H9 (cell line): ENCODE data around the gene FOXO6. TPM values are rescaled to one million over a fixed set of nuclear protein-coding genes. Genes with fewer than 3 reads are reported as not detected.

Source experiments
- DNase-seq: peaks from one replicate; pipeline ENCODE4 v3.0.0-alpha.2; 2017
- H2AFZ ChIP-seq: one replicate; pipeline ENCODE4 v1.6.1; 2013; ENCODE audit warnings: mild to moderate bottlenecking, low read length, control low read depth, moderate library complexity
- H2AK5ac ChIP-seq: 2 replicates; pipeline ENCODE4 v1.6.1; 2013; ENCODE audit warnings: low read length, control low read depth, mixed read lengths; ENCODE audit not compliant: insufficient read length
- H2BK120ac ChIP-seq: one replicate; pipeline ENCODE4 v1.6.1; 2013; ENCODE audit warnings: low read depth, mild to moderate bottlenecking, low read length, control low read depth, inconsistent platforms; ENCODE audit not compliant: poor library complexity, severe bottlenecking
- H2BK12ac ChIP-seq: 2 replicates; pipeline ENCODE4 v1.6.1; 2013; ENCODE audit warnings: low read length, control low read depth, mixed read lengths, low read depth; ENCODE audit not compliant: insufficient read length
- H2BK15ac ChIP-seq: 2 replicates; pipeline ENCODE4 v1.6.1; 2013; ENCODE audit warnings: low read depth, low read length, control low read depth
- H2BK20ac ChIP-seq: one replicate; pipeline ENCODE4 v1.6.1; 2013; ENCODE audit warnings: low read depth, mild to moderate bottlenecking, low read length, control low read depth, inconsistent platforms; ENCODE audit not compliant: poor library complexity, severe bottlenecking
- H2BK5ac ChIP-seq: 2 replicates; pipeline ENCODE4 v1.6.1; 2013; ENCODE audit warnings: low read length, control low read depth, mixed read lengths; ENCODE audit not compliant: insufficient read length
- H3K14ac ChIP-seq: 2 replicates; pipeline ENCODE4 v1.6.1; 2013; ENCODE audit warnings: low read length, control low read depth; ENCODE audit not compliant: insufficient read depth
- H3K18ac ChIP-seq: 2 replicates; pipeline ENCODE4 v1.6.1; 2013; ENCODE audit warnings: low read depth, mild to moderate bottlenecking, mixed read lengths, low read length, control low read depth; ENCODE audit not compliant: insufficient read length
- H3K23ac ChIP-seq: 2 replicates; pipeline ENCODE4 v1.6.1; 2013; ENCODE audit warnings: low read length, control low read depth, mixed read lengths, low read depth; ENCODE audit not compliant: insufficient read length
- H3K23me2 ChIP-seq: 2 replicates; pipeline ENCODE4 v1.6.1; 2013; ENCODE audit warnings: low read depth, mild to moderate bottlenecking, mixed read lengths, low read length, control low read depth; ENCODE audit not compliant: insufficient read length, poor library complexity, severe bottlenecking
- H3K27ac ChIP-seq: 2 replicates; pipeline ENCODE4 v1.5.1; 2013; ENCODE audit warnings: low read length, control low read depth, mixed read lengths, low read depth; ENCODE audit not compliant: insufficient read length
- H3K27me3 ChIP-seq: 2 replicates; pipeline ENCODE4 v1.6.1; 2013; ENCODE audit warnings: low read length, control low read depth, inconsistent platforms; ENCODE audit not compliant: insufficient read depth
- H3K4ac ChIP-seq: 2 replicates; pipeline ENCODE4 v1.6.1; 2013; ENCODE audit warnings: low read depth, mild to moderate bottlenecking, control low read depth, inconsistent platforms, low read length, moderate library complexity
- H3K4me1 ChIP-seq: 2 replicates; pipeline ENCODE4 v1.6.1; 2013; ENCODE audit warnings: low read length, control low read depth, inconsistent platforms; ENCODE audit not compliant: insufficient read depth
- H3K4me2 ChIP-seq: 2 replicates; pipeline ENCODE4 v1.6.1; 2013; ENCODE audit warnings: low read length, control low read depth, mixed read lengths; ENCODE audit not compliant: insufficient read length, insufficient read depth
- H3K56ac ChIP-seq: 2 replicates; pipeline ENCODE4 v1.6.1; 2013; ENCODE audit warnings: low read depth, mild to moderate bottlenecking, mixed read lengths, low read length, control low read depth; ENCODE audit not compliant: insufficient read length
- H3K79me1 ChIP-seq: 2 replicates; pipeline ENCODE4 v1.6.1; 2013; ENCODE audit warnings: low read depth, mild to moderate bottlenecking, moderate library complexity, low read length, control low read depth, inconsistent platforms; ENCODE audit not compliant: insufficient read depth, poor library complexity, severe bottlenecking
- H3K79me2 ChIP-seq: 2 replicates; pipeline ENCODE4 v1.6.1; 2013; ENCODE audit warnings: low read length, control low read depth, inconsistent platforms; ENCODE audit not compliant: insufficient read depth
- H3K9ac ChIP-seq: 2 replicates; pipeline ENCODE4 v1.6.1; 2013; ENCODE audit warnings: low read length, control low read depth, mixed read lengths; ENCODE audit not compliant: insufficient read length; ENCODE audit errors: extremely low read depth
- H3K9me3 ChIP-seq: one replicate; pipeline ENCODE4 v1.6.1; 2013; ENCODE audit warnings: low read depth, low read length, inconsistent platforms; ENCODE audit not compliant: control insufficient read depth
- H3T11ph ChIP-seq: one replicate; pipeline ENCODE4 v1.6.1; 2013; ENCODE audit warnings: mild to moderate bottlenecking, low read length, control low read depth, inconsistent platforms
- H4K20me1 ChIP-seq: one replicate; pipeline ENCODE4 v1.6.1; 2013; ENCODE audit not compliant: control insufficient read depth, insufficient read length, insufficient read depth
- H4K5ac ChIP-seq: 2 replicates; pipeline ENCODE4 v1.6.1; 2013; ENCODE audit warnings: low read depth, mild to moderate bottlenecking, mixed read lengths, low read length, control low read depth; ENCODE audit not compliant: insufficient read length
- H4K8ac ChIP-seq: replicated peaks from 2 replicates; pipeline ENCODE4 v1.6.1; 2013; ENCODE audit warnings: low read length, control low read depth, mixed read lengths, low read depth; ENCODE audit not compliant: insufficient read length
- H4K91ac ChIP-seq: 2 replicates; pipeline ENCODE4 v1.6.1; 2013; ENCODE audit warnings: low read depth, mild to moderate bottlenecking, moderate library complexity, mixed read lengths, low read length, control low read depth; ENCODE audit not compliant: insufficient read length
- H3K27ac Mint-ChIP-seq, 3 experiments: 2 replicates in 2 of 3; 3 replicates in 1 of 3; pipeline ENCODE4 v1.8.0; 2020 to 2021; ENCODE audit warnings: mixed read lengths in 3 of 3, mild to moderate bottlenecking in 1 of 3, moderate library complexity in 1 of 3
- H3K27me3 Mint-ChIP-seq: 2 replicates; pipeline ENCODE4 v1.8.0; 2021; ENCODE audit warnings: low read depth, mild to moderate bottlenecking, moderate library complexity, mixed read lengths
- H3K36me3 Mint-ChIP-seq, 3 experiments: 2 replicates in 2 of 3; 3 replicates in 1 of 3; pipeline ENCODE4 v1.8.0; 2020 to 2021; ENCODE audit warnings: low read depth in 3 of 3, mixed read lengths in 3 of 3; ENCODE audit not compliant: insufficient read depth in 1 of 3
- H3K4me1 Mint-ChIP-seq, 2 experiments: 2 replicates each; pipeline ENCODE4 v1.8.0; 2020; ENCODE audit warnings: mixed read lengths in 2 of 2
- H3K4me3 Mint-ChIP-seq, 2 experiments: 2 replicates in 1 of 2; 3 replicates in 1 of 2; pipeline ENCODE4 v1.8.0; 2020 to 2021; ENCODE audit warnings: mild to moderate bottlenecking in 2 of 2, mixed read lengths in 2 of 2, moderate library complexity in 1 of 2
- H3K9me3 Mint-ChIP-seq, 2 experiments: 2 replicates in 1 of 2; 3 replicates in 1 of 2; pipeline ENCODE4 v1.8.0; 2020; ENCODE audit warnings: mild to moderate bottlenecking in 2 of 2, mixed read lengths in 2 of 2, moderate library complexity in 1 of 2
- CTCF ChIP-seq: fragments of 200-600 bp; sonication (generic); conservative IDR thresholded peaks from 3 replicates; pipeline ENCODE4 v1.8.0; 2021; ENCODE audit warnings: antibody characterized with exemption, mild to moderate bottlenecking
- total RNA-seq: library from RNA; stranded (reverse); gene quantifications from 2 replicates; pipeline ENCODE4 v1.2.1, GENCODE V29; 2021

FOXO6 gene
- total RNA-seq, 1 experiment from 2014 or later, result 0.83 TPM

- H3K4ac ChIP-seq, result no peak overlapping the region
- no peak overlapping the region for H4K8ac ChIP-seq
- no peak overlapping the region for H2AFZ ChIP-seq
- H3K4me1 ChIP-seq, result 0 out of 2 replicates have a peak, but pooled peaks cover 3% of the 10 kb centered on the region
- no peak overlapping the region for H2BK15ac ChIP-seq
- no peak overlapping the region for H4K5ac ChIP-seq
- H4K91ac ChIP-seq, result no peak overlapping the region
- H3K9me3 ChIP-seq, result no peaks in the 10 kb centered on the region
- H3K27ac ChIP-seq, result no peak overlapping the region
- no peaks in the 10 kb centered on the region for H3K27me3 ChIP-seq
- no peaks in the 10 kb centered on the region for H3K79me2 ChIP-seq
- H3T11ph ChIP-seq, result no peak overlapping the region
- H3K79me1 ChIP-seq, result no peaks in the 10 kb centered on the region
- Mint-ChIP-seq H3K9me3 (peaks cover 8 to 11% of the 10 kb centered on the region in 2 experiments), H3K27ac (no peak overlapping the region), H3K4me1 (peaks cover 7 to 11% of the 10 kb centered on the region in 2 experiments), H3K27me3 (peaks cover 32% of the 10 kb centered on the region), H3K4me3 (no peak overlapping the region), H3K36me3 (0 out of 7 replicates have a peak, but pooled peaks cover 0 to 3% (median 0%) of the 10 kb centered on the region in 3 experiments)
- no peak for DNase-seq
- H2BK20ac ChIP-seq, result no peak overlapping the region
- H3K23me2 ChIP-seq, result no peaks in the 10 kb centered on the region
- no peak overlapping the region for H3K18ac ChIP-seq
- H4K20me1 ChIP-seq, result no peaks in the 10 kb centered on the region
- no peak overlapping the region for H2BK5ac ChIP-seq
- no peak overlapping the region for H3K14ac ChIP-seq
- no peak overlapping the region for H3K9ac ChIP-seq
- no peak overlapping the region for H2AK5ac ChIP-seq
- no peak overlapping the region for H3K23ac ChIP-seq
- no peak overlapping the region for H3K4me2 ChIP-seq
- no peak overlapping the region for H2BK120ac ChIP-seq
- no peak overlapping the region for H3K56ac ChIP-seq
- no peak for TF ChIP-seq CTCF
- H2BK12ac ChIP-seq, result no peak overlapping the region
Observed at GRCh38 chr1:41341365-41341683, 19.9 kb upstream of the FOXO6 start.
